Activated T-cell treated with anti-CD3 and anti-CD28 coated beads for 48 hours (primary cell): Measurements from ENCODE around the gene UCHL5.
A peak's percentile ranks its signal among the peaks of the same experiment; 100 is the strongest.
"Not testable (repeated sequence)": the region's sequence is repeated elsewhere in the genome, so short reads cannot be mapped to it uniquely, and the experiment has no call there.

ENCODE experiments used
- DNase-seq: peaks from one replicate; pipeline ENCODE4 v3.0.0-alpha.2; 2020; ENCODE audit warnings: low read depth

Gene UCHL5

GRCh38 chr1:193009501-193009900 is 49.7 kb downstream of the UCHL5 start:
- DNase-seq: no peak

GRCh38 chr1:193005785-193006184 is 53.4 kb downstream of the UCHL5 start:
- DNase-seq: no peak

- no peak for DNase-seq
Measured at GRCh38 chr1:192998536-192998935, 60.6 kb downstream of the UCHL5 start.

- DNase-seq: no peak
Measured at GRCh38 chr1:192994141-192994540, 65.0 kb downstream of the UCHL5 start.

- DNase-seq: no peak
Measured at GRCh38 chr1:192993426-192994085, 65.6 kb downstream of the UCHL5 start.

- DNase-seq: not testable (repeated sequence)
Measured at GRCh38 chr1:192986748-192987334, 72.3 kb downstream of the UCHL5 start.

GRCh38 chr1:192986110-192986747 is 72.9 kb downstream of the UCHL5 start:
- DNase-seq: peak; percentile 61

- no peak for DNase-seq
Measured at GRCh38 chr1:192984080-192984479, 75.1 kb downstream of the UCHL5 start.

- no peak for DNase-seq
Measured at GRCh38 chr1:192983349-192983980, 75.7 kb downstream of the UCHL5 start.

- DNase-seq: no peak
Measured at GRCh38 chr1:192980856-192981255, 78.3 kb downstream of the UCHL5 start.

- not testable (repeated sequence) for DNase-seq
Measured at GRCh38 chr1:192980334-192980733, 78.8 kb downstream of the UCHL5 start.

- DNase-seq: no peak
Measured at GRCh38 chr1:192979542-192979941, 79.6 kb downstream of the UCHL5 start.

- no peak for DNase-seq
Measured at GRCh38 chr1:192978195-192978710, 80.9 kb downstream of the UCHL5 start.

- no peak for DNase-seq
Measured at GRCh38 chr1:192977089-192977706, 82.0 kb downstream of the UCHL5 start.

GRCh38 chr1:192976576-192976975 is 82.6 kb downstream of the UCHL5 start:
- no peak for DNase-seq

- DNase-seq: no peak
Measured at GRCh38 chr1:192974701-192975100, 84.5 kb downstream of the UCHL5 start.

- DNase-seq: no peak
Measured at GRCh38 chr1:192973988-192974387, 85.2 kb downstream of the UCHL5 start.

- DNase-seq: no peak
Measured at GRCh38 chr1:192973202-192973601, 86.0 kb downstream of the UCHL5 start.

- no peak for DNase-seq
Measured at GRCh38 chr1:192969091-192969490, 90.1 kb downstream of the UCHL5 start.

- no peak for DNase-seq
Measured at GRCh38 chr1:192968323-192968722, 90.8 kb downstream of the UCHL5 start.

- no peak for DNase-seq
Measured at GRCh38 chr1:192967901-192968300, 91.3 kb downstream of the UCHL5 start.

GRCh38 chr1:192967211-192967877 is 91.8 kb downstream of the UCHL5 start:
- DNase-seq: no peak
